Thoracic aorta (tissue), 2 donors: ENCODE data around the gene ATP13A3. TPM values are rescaled to one million over a fixed set of nuclear protein-coding genes. Genes with fewer than 3 reads are reported as not detected.

Source experiments
- ATAC-seq: fragments of 150-250 bp; one replicate; pipeline ENCODE4 v1.8.0; 2017; ENCODE audit warnings: low read depth; ENCODE audit not compliant: insufficient number of reproducible peaks, low FRiP score
- DNase-seq: peaks from one replicate; pipeline ENCODE4 v3.0.0-alpha.2; 2020; ENCODE audit warnings: low spot score
- H3K27ac ChIP-seq, 2 donors: fragments of 200-600 bp; sonication (generic); 1 replicate in 1 of 2; 2 replicates in 1 of 2; pipeline ENCODE4 v1.5.1; 2016; ENCODE audit warnings: mild to moderate bottlenecking in 2 of 2, moderate library complexity in 2 of 2
- H3K27me3 ChIP-seq: fragments of 200-600 bp; sonication (generic); replicated peaks from 2 replicates; pipeline ENCODE4 v1.6.0; 2016; ENCODE audit warnings: mild to moderate bottlenecking; ENCODE audit not compliant: insufficient read depth
- H3K36me3 ChIP-seq: fragments of 200-600 bp; sonication (generic); one replicate; pipeline ENCODE4 v1.5.1; 2016
- H3K4me1 ChIP-seq, 2 donors: fragments of 200-600 bp; sonication (generic); 1 replicate in 1 of 2; 2 replicates in 1 of 2; pipeline versions ENCODE4 v1.5.1 to v1.6.0; 2016; ENCODE audit warnings: low read depth in 2 of 2, mild to moderate bottlenecking in 1 of 2; ENCODE audit not compliant: control insufficient read depth in 1 of 2
- H3K4me3 ChIP-seq: fragments of 200-600 bp; sonication (generic); 2 replicates; pipeline ENCODE4 v1.5.1; 2016; ENCODE audit warnings: mild to moderate bottlenecking
- H3K9me3 ChIP-seq: fragments of 200-600 bp; sonication (generic); 2 replicates; pipeline ENCODE4 v1.5.1; 2016
- total RNA-seq, 2 donors: library from RNA; depleted of rRNA; stranded (reverse); fragments of >200 nt; gene quantifications; one replicate each; pipeline versions ENCODE4 v1.1.0 to v1.2.3, GENCODE V29; 2016
- TF ChIP-seq, protein P1 (sequence below): fragments of 200-600 bp; sonication (generic); IDR thresholded peaks from one replicate; pipeline ENCODE4 v1.5.1; 2019; ENCODE audit warnings: antibody characterized with exemption

Gene ATP13A3
- total RNA-seq, 2 donors from 2014 or later = 188 to 361 TPM

GRCh38 chr3:194354315-194354714 lies 132.5 kb downstream of the ATP13A3 start:
- no peak for ATAC-seq
- no peak for DNase-seq
- no peak overlapping the region for H3K4me3 ChIP-seq
- no peaks in the 10 kb centered on the region for H3K4me1 ChIP-seq
- H3K9me3 ChIP-seq = no peaks in the 10 kb centered on the region
- H3K27me3 ChIP-seq = no peaks in the 10 kb centered on the region
- H3K36me3 ChIP-seq = no peaks in the 10 kb centered on the region
- no peak overlapping the region for H3K27ac ChIP-seq
- TF ChIP-seq, protein P1, sequence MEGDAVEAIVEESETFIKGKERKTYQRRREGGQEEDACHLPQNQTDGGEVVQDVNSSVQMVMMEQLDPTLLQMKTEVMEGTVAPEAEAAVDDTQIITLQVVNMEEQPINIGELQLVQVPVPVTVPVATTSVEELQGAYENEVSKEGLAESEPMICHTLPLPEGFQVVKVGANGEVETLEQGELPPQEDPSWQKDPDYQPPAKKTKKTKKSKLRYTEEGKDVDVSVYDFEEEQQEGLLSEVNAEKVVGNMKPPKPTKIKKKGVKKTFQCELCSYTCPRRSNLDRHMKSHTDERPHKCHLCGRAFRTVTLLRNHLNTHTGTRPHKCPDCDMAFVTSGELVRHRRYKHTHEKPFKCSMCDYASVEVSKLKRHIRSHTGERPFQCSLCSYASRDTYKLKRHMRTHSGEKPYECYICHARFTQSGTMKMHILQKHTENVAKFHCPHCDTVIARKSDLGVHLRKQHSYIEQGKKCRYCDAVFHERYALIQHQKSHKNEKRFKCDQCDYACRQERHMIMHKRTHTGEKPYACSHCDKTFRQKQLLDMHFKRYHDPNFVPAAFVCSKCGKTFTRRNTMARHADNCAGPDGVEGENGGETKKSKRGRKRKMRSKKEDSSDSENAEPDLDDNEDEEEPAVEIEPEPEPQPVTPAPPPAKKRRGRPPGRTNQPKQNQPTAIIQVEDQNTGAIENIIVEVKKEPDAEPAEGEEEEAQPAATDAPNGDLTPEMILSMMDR = no peak

Other genes with a start within 250 kb of the ATP13A3 start
- gene CPN2, start 135.7 kb downstream of the ATP13A3 start, total RNA-seq = not detected
- under 1 TPM in 1 of 2 donors, not detected in 1; 0.27 TPM for gene LRRC15, start 117.3 kb downstream of the ATP13A3 start, total RNA-seq
- gene GP5, start 87.7 kb downstream of the ATP13A3 start, total RNA-seq = under 1 TPM in 1 of 2 donors, not detected in 1; 0.14 TPM
- 10 to 100 TPM; 11.0 to 11.5 TPM for gene TMEM44, start 146.4 kb upstream of the ATP13A3 start, total RNA-seq
- 10 to 100 TPM; 19.4 to 59.3 TPM for gene LSG1, start 185.2 kb upstream of the ATP13A3 start, total RNA-seq
- gene FAM43A, start 198.9 kb upstream of the ATP13A3 start, total RNA-seq = 10 to 100 TPM; 10.3 to 17.8 TPM